Loucy (cell line): ENCODE measurements around the gene RNF183.
"Not testable (repeated sequence)": the region's sequence is repeated elsewhere in the genome, so short reads cannot be mapped to it uniquely, and the experiment has no call there.

Experiments
- EZH2phosphoT487 ChIP-seq: fragments of 200-600 bp; IDR thresholded peaks from 2 replicates; pipeline ENCODE4 v1.6.1; 2018; ENCODE audit warnings: antibody characterized with exemption, mild to moderate bottlenecking, moderate library complexity, borderline replicate concordance
- TF ChIP-seq, protein P1 (sequence below): fragments of 200-600 bp; sonication (generic); conservative IDR thresholded peaks from 2 replicates; pipeline ENCODE4 v1.5.1; 2014; ENCODE audit warnings: mild to moderate bottlenecking, antibody characterized with exemption, low read length

GRCh38 chr9:113296247-113296646 lies 6.9 kb downstream of the RNF183 start:
- TF ChIP-seq, protein P1, sequence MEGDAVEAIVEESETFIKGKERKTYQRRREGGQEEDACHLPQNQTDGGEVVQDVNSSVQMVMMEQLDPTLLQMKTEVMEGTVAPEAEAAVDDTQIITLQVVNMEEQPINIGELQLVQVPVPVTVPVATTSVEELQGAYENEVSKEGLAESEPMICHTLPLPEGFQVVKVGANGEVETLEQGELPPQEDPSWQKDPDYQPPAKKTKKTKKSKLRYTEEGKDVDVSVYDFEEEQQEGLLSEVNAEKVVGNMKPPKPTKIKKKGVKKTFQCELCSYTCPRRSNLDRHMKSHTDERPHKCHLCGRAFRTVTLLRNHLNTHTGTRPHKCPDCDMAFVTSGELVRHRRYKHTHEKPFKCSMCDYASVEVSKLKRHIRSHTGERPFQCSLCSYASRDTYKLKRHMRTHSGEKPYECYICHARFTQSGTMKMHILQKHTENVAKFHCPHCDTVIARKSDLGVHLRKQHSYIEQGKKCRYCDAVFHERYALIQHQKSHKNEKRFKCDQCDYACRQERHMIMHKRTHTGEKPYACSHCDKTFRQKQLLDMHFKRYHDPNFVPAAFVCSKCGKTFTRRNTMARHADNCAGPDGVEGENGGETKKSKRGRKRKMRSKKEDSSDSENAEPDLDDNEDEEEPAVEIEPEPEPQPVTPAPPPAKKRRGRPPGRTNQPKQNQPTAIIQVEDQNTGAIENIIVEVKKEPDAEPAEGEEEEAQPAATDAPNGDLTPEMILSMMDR: not testable (repeated sequence)
- TF ChIP-seq EZH2phosphoT487: not testable (repeated sequence)
